ENCODE measurements around the gene IFRD1.
"Not testable (repeated sequence)": the region's sequence is repeated elsewhere in the genome, so short reads cannot be mapped to it uniquely, and the experiment has no call there.

The IFRD1 gene

DNA sequence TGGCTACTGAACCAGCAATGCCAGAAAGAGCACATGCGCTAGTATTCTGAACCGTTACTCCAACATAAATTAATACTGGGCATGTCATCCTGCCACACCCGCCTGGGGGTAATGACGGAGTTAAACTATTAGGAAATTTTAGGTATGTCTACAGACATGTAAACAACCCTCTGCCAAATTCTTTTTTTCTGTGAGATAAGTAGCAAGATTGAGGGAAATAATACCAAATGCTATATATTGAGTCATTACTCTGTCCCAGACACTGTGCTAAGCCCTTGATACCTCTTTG, 37.9 kb downstream of the IFRD1 start:
- no peak for DNase-seq

DNA sequence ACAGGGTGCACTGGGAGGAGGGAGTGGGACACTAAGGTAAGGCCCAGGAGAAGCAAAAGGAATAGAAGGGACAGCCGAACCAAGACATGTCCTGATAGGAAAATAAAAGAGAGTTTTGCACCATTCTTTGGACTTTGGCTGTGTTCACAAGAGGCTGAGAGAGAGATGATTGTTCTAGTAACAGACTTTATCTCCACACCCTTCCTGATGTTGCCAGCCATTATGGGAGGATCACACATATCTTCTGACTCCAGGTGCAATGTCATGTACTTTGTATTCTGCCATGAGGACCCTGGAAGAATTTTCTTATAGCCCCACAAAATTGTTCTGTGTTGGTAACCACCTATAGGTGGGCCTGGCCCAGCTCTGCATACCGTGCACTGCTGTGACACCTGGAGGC, 41.9 kb downstream of the IFRD1 start:
- no peak for DNase-seq

DNA sequence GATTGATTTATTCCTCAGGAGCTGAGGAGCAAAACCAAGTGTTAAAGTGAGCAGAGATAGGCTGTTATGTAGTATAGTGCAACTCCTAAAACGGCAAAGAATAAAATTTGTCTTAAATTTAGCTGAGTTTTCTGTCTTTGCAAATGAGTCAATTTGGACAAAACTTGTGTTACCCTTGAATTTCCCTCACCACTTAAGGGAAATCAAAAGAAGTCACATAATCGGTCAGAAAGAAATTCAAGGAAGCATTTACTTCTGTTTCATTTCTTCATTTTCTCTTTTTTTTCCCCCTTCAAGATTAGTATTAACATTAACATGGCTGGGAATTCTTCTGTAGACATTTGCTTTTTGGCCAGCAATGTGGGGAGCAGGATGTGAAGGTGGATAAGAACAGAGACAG, 44.4 kb downstream of the IFRD1 start:
- no peak for DNase-seq

DNA sequence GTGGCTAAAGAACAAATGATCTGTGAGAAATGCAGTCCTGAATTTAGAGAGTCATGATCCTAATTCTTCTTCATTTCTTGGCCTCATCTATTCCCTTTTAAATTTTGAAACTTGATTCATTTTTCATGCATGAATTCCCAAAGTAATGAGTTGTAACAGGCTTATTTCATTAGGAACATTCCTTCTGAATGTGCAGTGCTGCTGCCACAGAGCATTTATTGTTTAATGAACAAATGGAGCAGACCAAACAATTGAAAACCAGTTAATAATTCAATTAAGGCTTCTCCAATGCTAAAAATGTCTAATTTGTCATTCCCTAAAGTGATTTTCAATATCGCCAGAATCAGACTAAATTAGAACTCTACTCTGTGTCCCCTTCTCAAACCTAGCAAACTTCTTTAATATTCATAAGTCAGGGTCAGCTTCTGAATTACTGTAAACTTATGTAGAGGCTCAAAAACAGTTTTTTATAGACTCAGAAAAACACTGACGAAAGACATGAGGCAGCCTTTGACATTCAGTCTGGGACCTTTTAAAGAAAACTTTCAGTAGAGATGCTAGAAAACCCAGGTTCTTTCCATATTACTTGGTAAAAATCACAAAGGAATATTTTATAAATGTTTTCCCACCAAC, 45.0 kb downstream of the IFRD1 start:
- no peak for DNase-seq

DNA sequence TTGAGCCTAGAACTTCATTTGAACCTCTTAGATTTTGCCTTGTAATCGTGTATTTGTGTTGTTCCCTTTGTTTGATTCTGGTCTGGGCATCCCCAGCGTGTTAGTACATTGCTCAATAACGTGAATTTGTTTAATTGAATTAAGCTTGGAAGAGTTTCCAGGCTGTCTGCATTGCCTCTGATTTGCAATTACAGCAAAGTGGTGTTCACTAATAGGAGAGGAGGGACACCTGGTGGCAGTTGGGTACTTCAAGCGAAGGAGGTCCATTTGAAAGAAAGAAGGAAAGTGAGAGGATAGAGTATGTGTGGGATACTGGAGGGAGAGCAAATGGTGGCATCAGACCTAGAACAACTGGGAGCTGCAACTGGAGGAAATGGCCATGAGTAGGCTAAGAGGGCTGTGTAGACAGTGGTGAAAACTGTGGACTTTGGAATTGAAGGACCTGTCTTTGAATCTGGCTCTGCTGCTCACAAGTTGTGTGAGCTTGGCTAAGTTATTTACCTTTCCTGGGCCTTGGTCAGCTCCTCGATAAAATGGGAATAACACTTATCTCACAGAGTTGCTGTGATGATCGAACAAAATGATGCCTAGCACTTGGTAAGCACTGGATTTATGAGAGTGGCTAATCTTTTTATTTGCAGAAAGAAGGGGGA, 45.7 kb downstream of the IFRD1 start:
- DNase-seq = no peak

- DNase-seq = no peak
Measured at GRCh38 chr7:112497481-112497880, 47.2 kb downstream of the IFRD1 start.

GRCh38 chr7:112500619-112501018, 50.4 kb downstream of the IFRD1 start:
- no peak for DNase-seq

DNA sequence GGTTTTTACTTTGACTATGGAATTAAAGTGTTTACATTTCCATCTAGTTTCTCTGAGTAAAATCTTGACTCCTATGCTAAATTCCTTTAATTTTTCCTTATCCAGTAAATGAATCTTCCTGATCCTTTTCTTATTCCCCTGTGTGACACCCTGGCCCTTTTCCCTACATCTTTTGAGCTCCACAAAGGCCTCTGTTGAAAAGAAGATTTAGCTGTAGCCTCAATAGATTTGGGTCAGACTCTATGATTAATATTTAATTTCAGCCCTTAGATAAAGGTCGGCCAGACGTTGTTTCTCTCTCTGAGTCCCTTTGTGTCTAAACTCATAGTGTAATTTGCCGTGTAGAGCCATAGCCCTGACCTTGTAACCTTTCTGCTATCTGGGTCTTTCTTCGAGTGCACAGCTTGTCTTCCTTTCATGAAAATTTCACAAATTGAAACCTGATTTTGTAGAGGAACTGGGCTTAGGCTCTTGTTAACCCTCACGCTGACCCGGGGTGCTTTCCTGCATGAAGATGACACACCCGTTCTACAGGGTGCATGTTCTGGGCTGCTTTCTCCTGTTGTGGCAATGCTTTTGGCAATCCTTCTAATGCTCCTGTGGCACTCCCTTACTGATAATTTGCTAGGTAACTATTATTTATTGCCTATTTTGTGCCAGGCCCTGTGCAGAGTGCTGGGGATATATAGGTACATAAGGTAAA, 51.7 kb downstream of the IFRD1 start:
- no peak for DNase-seq

DNA sequence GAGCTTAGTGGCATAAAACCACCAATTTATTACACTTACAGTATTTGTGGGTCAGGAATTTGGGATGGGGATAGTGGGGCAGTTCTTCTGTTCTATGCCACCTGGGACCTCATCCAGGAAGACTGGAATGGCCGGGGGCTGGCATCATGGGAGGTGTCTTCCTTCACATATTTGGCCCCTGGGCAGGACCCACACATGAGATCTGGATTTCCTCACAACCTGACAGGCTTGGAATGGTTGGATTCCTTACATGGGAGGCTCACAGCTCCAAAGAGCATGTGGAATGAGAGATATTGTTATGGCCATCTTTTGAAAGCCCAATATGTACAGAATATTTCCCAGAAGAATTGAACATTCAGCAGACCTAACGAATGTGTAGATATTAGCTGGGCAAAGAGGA, 52.4 kb downstream of the IFRD1 start:
- DNase-seq = no peak

DNA sequence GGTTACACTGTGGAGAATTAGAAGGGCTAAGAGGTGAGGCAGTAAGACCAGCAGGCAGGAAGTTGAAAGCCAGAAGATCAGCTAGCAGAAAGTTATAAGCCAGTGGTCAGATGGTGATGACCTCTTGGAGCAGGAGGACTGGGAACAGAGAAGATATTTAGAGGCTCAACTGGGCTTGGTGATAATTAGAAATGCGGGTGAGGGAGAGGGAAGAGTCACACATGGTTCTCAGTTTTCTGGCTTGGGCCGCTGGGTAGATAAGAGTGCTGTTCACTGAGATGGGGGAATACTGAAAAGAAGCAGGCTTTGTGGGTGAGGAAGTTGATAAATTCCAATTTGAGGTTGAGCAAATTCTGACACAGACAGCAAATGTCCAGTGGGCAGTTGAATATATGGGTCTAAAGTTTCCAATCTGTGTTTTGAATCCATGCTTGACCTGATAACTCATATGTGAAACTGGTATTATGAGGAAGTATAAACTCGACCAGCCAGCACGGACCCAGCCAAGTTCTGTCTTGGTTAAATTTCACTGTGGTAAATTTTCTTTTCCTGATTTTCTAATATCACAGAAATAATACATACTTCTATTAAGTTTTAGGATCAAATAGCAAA, 53.2 kb downstream of the IFRD1 start:
- no peak for DNase-seq

DNA sequence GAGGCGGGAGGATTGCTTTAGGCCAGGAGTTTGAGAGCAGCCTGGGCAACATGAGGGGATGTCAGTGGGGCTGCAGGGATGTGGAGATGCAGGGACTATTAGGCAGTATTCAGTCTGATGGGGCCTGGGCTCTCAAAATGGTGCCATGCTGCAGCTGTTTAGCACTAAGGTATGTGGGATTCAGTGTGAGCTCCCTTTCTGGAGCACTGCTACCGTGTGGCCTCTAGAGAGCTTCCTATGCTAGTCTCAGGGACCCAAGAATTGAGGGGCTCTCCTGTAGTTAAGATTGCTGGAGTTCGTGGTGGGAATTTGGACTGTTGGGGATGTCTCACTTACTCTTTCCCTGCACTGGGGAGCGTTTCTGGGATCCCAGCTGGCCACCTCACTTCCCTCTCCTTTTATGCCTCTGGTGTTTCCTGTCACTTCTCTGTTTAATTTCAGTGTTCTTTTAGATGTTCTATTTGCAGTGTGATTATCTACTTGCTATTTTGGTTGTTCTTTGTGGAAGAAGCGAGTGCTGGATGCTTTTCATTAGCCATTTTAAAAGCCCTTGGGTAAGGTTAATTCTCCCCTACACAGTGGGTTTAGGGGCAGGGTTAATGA, 53.9 kb downstream of the IFRD1 start:
- no peak for DNase-seq

DNA sequence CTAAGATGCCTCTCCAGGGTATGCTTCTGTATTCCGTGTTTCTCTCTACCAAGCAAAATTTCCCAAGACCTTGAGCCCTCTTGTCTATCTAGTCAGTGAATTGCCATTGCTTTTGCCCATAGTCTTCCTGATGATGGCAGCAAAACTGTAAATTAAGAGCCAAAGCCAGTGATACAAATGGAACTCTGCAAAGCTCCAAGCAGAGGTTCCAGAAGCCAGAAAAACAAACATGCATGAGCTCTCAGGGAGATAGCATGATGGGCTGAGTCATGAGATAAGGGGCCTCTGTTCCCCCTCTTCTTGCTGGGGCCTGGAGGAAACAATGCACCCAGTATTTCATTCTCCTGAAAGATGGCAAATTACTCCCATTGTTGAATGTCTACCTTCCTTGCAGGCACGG, 55.2 kb downstream of the IFRD1 start:
- DNase-seq = no peak

GRCh38 chr7:112508404-112508803, 58.1 kb downstream of the IFRD1 start:
- no peak for DNase-seq

DNA sequence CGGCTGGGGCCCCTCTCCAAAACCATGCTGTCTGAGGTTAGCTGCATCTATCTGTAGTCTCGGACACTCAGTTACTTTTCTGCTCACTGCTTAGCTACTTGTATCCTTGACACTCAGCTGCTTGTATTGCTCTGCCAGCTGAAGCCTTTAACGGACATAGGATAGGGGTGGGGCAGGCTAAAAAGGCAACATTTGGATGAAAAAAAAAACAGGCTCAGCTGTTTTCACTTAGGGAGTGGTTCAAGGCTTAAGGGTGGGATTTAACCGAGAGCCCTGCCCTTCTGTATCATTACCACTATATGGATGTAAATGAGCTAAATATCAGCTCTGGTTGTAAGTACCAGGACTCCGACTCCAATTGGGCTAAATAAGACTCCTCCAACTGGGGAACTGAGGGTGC, 59.1 kb downstream of the IFRD1 start:
- no peak for DNase-seq

DNA sequence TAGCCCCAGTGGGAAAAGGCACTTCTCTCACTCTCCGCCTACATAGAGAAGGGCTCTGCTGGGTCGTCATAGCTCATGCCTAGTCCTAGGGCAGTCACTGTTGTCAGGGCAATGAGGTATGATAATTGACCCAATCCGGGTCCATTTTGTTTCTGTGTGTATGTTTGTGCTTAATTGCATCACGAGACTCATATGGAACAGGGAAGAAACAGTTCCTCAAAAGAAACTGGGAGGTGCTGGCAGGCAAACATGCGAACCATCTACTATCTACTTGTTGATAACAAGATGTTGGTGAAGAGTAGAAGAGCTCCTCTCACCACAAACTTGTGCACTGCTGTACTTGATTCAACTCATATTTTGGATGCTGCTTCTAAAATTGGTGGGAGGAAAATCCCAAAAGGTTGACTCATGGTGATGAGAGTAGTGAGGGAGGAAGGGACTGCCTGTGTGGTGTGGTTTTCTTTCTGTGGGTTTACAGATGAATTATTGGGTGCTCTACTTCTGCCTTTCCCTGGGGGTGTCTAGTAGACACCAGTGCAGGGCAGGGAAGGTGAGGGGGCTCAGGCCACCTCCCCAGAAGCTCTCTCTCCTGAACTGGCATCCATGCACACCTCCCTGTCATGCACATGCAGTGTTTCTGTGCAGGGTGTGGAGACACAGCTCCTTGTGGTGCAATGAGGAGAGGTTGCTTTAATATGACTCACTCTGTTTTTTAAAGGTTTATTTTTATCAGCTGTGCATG, 59.9 kb downstream of the IFRD1 start:
- no peak for DNase-seq

DNA sequence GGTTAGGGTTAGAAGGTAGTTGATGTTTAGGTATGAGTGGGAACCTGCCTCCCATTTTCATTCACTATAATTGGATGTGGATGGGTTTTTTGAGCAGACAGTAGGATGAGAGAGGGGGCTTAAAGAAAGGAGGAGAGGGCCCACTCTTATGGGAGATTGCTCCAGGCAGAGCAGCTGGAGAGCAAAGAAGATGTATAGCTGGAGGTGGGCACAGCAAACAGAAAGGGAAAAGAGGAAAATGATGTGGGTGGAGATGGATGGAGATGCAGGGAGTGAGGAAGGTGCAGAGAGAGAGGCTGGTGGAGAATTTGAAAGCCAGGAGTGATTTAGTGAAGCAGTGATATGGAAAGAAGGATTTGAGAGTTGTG, 60.5 kb downstream of the IFRD1 start:
- no peak for DNase-seq

DNA sequence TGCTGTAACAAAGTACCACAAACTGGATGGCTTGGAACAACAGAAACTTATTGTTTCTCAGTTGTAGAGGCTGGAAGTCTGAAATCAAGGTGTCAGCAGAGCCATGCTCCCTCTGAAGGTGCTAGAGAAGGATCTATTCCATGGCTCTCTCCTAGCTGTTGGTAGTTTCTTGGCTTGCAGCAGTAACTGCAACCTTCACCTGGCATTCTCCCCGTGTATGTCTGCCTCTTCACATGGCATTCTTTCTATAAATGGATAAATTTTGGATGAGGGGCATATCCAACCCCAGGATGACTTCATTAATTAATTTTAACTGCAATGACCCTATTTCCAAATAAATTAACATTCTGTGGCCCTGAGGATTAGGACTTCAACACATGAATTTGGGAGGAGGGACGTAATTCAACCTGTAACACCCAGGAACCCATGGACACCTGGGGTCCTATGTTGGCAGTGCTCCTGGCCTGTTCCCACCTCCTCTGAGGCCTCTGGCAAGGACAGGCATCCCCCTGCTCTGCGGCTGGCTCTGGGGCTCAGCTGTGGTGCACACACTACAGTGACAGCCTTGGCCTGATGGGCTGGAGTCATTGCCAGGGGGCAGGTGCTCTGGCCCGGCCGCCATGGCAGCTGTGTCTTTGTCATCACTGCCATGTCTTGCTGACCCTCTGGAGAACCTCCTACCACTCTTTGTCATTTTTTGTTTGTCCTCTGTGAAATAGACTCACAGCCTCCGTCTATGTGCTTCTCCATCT, 61.4 kb downstream of the IFRD1 start:
- no peak for DNase-seq

DNA sequence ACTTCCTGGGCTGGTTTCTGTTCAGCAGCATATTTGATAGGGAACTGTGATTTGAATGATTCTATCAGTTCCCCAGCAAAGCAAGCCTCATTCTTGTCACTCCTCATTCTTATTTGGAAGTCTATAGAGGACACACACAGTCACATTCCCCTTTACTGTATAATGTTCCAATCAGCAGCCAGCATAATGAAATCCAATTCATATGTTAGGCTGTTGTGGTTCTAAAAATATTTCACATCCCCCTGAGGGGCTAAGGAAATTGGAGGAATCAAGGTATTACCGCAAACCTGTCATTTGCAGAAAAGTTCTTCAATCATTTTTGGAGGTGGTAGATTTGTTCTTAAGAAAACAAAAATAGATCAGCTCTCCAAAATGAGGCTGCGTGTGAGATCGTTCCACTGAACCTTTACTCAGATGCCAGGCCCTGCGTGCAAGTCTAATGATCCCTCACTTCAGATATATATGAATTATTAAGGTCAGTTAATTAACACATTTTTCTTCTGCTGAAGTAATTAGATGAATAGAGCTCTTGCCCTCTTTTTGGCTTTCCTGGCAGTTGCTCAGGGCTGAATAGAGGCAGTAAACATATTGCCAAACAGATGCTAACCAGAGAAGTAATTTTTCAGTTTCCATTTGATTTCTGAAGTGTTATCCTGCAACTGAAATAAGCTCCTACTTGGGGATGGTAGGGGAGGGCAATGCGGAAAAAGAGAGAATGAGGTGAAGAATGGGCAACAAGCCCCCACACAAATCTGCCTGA, 62.4 kb downstream of the IFRD1 start:
- no peak for DNase-seq

DNA sequence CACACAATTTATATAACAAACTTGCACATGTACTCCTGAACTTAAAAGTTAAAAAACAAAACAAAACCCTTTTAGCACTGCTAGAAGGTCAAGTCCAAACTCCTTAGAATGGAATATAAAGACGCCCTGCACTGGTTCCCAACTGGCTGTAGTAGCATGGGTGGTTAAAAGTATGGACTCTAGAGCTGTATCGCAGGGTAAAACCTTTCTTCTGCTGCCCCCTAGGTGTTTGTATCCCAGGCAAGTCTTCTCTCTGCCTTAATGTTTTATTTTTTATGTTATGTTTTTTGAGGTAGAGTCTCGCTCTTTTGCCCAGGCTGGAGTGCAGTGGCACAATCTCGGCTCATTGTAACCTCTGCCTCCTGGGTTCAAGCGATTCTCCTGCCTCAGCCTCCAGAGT, 65.7 kb downstream of the IFRD1 start:
- no peak for DNase-seq

GRCh38 chr7:112516418-112516817, 66.2 kb downstream of the IFRD1 start:
- not testable (repeated sequence) for DNase-seq

GRCh38 chr7:112517487-112517886, 67.2 kb downstream of the IFRD1 start:
- no peak for DNase-seq

DNA sequence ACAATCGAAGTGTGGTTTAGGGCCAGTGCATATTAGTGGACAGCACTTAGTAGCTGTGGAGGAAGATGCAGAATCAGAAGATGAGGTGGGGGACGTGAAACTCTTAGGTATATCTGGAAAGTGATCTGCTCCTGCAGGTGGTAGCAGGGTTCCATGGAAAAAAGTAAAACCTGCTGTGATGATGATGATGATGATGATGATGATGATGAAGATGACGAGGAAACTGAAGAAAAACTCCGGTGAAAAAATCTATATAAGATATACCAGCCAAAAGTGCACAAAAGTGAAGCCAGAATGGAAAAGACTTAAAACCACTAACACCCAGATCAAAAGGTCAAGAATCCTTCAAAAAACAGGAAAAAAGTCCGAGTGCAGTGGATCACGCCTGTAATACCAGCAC, 70.5 kb downstream of the IFRD1 start:
- DNase-seq = no peak
